Measurements from ENCODE around the gene UBE2E2.
"Not testable (repeated sequence)": the region's sequence is repeated elsewhere in the genome, so short reads cannot be mapped to it uniquely, and the experiment has no call there.

Gene UBE2E2

GRCh38 chr3:23169551-23169950 is 33.6 kb upstream of the UBE2E2 start:
- no peaks in the 10 kb centered on the region for H3K9me3 ChIP-seq (ENCODE audit: control insufficient read depth, low read length)
- H3K27me3 ChIP-seq (replicated peaks; ENCODE audit: control insufficient read depth, insufficient read depth, low read length): peaks cover 1% of the 10 kb centered on the region
- no peak overlapping the region for H3K4me3 ChIP-seq (ENCODE audit: low read length)
- no peaks in the 10 kb centered on the region for H3K36me3 ChIP-seq (ENCODE audit: control insufficient read depth, insufficient read depth, low read length, severe bottlenecking)
- DNase-seq (ENCODE audit: low read depth): no peak
- no peak overlapping the region for H3K9ac ChIP-seq (ENCODE audit: low read length)
- H3K4me1 ChIP-seq (ENCODE audit: control insufficient read depth, insufficient read depth, low read length): peaks cover 5% of the 10 kb centered on the region

GRCh38 chr3:23170291-23170690 is 32.8 kb upstream of the UBE2E2 start:
- DNase-seq (ENCODE audit: low read depth): no peak
- Histone ChIP-seq H3K4me1 (ENCODE audit: control insufficient read depth, insufficient read depth, low read length) (peaks cover 5% of the 10 kb centered on the region), H3K9ac (ENCODE audit: low read length) (no peak overlapping the region)

GRCh38 chr3:23172059-23172458 is 31.1 kb upstream of the UBE2E2 start:
- Histone ChIP-seq H3K27me3 (replicated peaks; ENCODE audit: control insufficient read depth, insufficient read depth, low read length) (peaks cover 3% of the 10 kb centered on the region), H3K4me3 (ENCODE audit: low read length) (no peak overlapping the region), H3K4me1 (ENCODE audit: control insufficient read depth, insufficient read depth, low read length) (peaks cover 5% of the 10 kb centered on the region)

More at GRCh38 chr3:23170291-23170690, 32.8 kb upstream of the UBE2E2 start:
- no peak overlapping the region for H3K4me3 ChIP-seq (ENCODE audit: low read length)
- no peaks in the 10 kb centered on the region for H3K9me3 ChIP-seq (ENCODE audit: control insufficient read depth, low read length)
- no peaks in the 10 kb centered on the region for H3K36me3 ChIP-seq (ENCODE audit: control insufficient read depth, insufficient read depth, low read length, severe bottlenecking)
- H3K27me3 ChIP-seq (replicated peaks; ENCODE audit: control insufficient read depth, insufficient read depth, low read length): peaks cover 3% of the 10 kb centered on the region

GRCh38 chr3:23174426-23175039 is 28.6 kb upstream of the UBE2E2 start:
- Histone ChIP-seq H3K27me3 (replicated peaks; ENCODE audit: control insufficient read depth, insufficient read depth, low read length) (peaks cover 3% of the 10 kb centered on the region), H3K9ac (ENCODE audit: low read length) (no peak overlapping the region), H3K36me3 (ENCODE audit: control insufficient read depth, insufficient read depth, low read length, severe bottlenecking) (no peaks in the 10 kb centered on the region), H3K4me3 (ENCODE audit: low read length) (no peak overlapping the region), H3K4me1 (ENCODE audit: control insufficient read depth, insufficient read depth, low read length) (no peaks in the 10 kb centered on the region), H3K9me3 (ENCODE audit: control insufficient read depth, low read length) (peaks cover 4% of the 10 kb centered on the region)
- DNase-seq (ENCODE audit: low read depth): peak; percentile 11

More at GRCh38 chr3:23172059-23172458, 31.1 kb upstream of the UBE2E2 start:
- DNase-seq (ENCODE audit: low read depth): no peak
- no peak overlapping the region for H3K9ac ChIP-seq (ENCODE audit: low read length)
- H3K36me3 ChIP-seq (ENCODE audit: control insufficient read depth, insufficient read depth, low read length, severe bottlenecking): no peaks in the 10 kb centered on the region
- no peaks in the 10 kb centered on the region for H3K9me3 ChIP-seq (ENCODE audit: control insufficient read depth, low read length)

- Histone ChIP-seq H3K9me3 (ENCODE audit: control insufficient read depth, low read length) (peaks cover 4% of the 10 kb centered on the region), H3K36me3 (ENCODE audit: control insufficient read depth, insufficient read depth, low read length, severe bottlenecking) (no peaks in the 10 kb centered on the region), H3K4me1 (ENCODE audit: control insufficient read depth, insufficient read depth, low read length) (no peaks in the 10 kb centered on the region), H3K4me3 (ENCODE audit: low read length) (no peak overlapping the region), H3K27me3 (replicated peaks; ENCODE audit: control insufficient read depth, insufficient read depth, low read length) (peaks cover 3% of the 10 kb centered on the region), H3K9ac (ENCODE audit: low read length) (no peak overlapping the region)
- no peak for DNase-seq (ENCODE audit: low read depth)
Observed at GRCh38 chr3:23175341-23176083, 27.6 kb upstream of the UBE2E2 start.

- H3K9ac ChIP-seq (ENCODE audit: low read length); H3K9me3 ChIP-seq (ENCODE audit: control insufficient read depth, low read length); H3K4me1 ChIP-seq (ENCODE audit: control insufficient read depth, insufficient read depth, low read length); H3K36me3 ChIP-seq (ENCODE audit: control insufficient read depth, insufficient read depth, low read length, severe bottlenecking); H3K4me3 ChIP-seq (ENCODE audit: low read length); DNase-seq (ENCODE audit: low read depth); H3K27me3 ChIP-seq (replicated peaks; ENCODE audit: control insufficient read depth, insufficient read depth, low read length): not testable (repeated sequence)
Observed at GRCh38 chr3:23176839-23177238, 26.3 kb upstream of the UBE2E2 start.

GRCh38 chr3:23182996-23183513 is 20.1 kb upstream of the UBE2E2 start:
- Histone ChIP-seq H3K9me3 (ENCODE audit: control insufficient read depth, low read length) (no peaks in the 10 kb centered on the region), H3K36me3 (ENCODE audit: control insufficient read depth, insufficient read depth, low read length, severe bottlenecking) (no peaks in the 10 kb centered on the region), H3K27me3 (replicated peaks; ENCODE audit: control insufficient read depth, insufficient read depth, low read length) (no peaks in the 10 kb centered on the region), H3K4me3 (ENCODE audit: low read length) (no peak overlapping the region), H3K4me1 (ENCODE audit: control insufficient read depth, insufficient read depth, low read length) (peaks cover 9% of the 10 kb centered on the region), H3K9ac (ENCODE audit: low read length) (no peak overlapping the region)
- no peak for DNase-seq (ENCODE audit: low read depth)

- H3K27me3 ChIP-seq (replicated peaks; ENCODE audit: control insufficient read depth, insufficient read depth, low read length): no peaks in the 10 kb centered on the region
- no peak overlapping the region for H3K4me3 ChIP-seq (ENCODE audit: low read length)
- H3K9ac ChIP-seq (ENCODE audit: low read length): no peak overlapping the region
- no peaks in the 10 kb centered on the region for H3K36me3 ChIP-seq (ENCODE audit: control insufficient read depth, insufficient read depth, low read length, severe bottlenecking)
- DNase-seq (ENCODE audit: low read depth): peak; percentile 58
- peaks cover 9% of the 10 kb centered on the region for H3K4me1 ChIP-seq (ENCODE audit: control insufficient read depth, insufficient read depth, low read length)
- no peaks in the 10 kb centered on the region for H3K9me3 ChIP-seq (ENCODE audit: control insufficient read depth, low read length)
Observed at GRCh38 chr3:23183731-23184130, 19.4 kb upstream of the UBE2E2 start.

- peaks cover 9% of the 10 kb centered on the region for H3K4me1 ChIP-seq (ENCODE audit: control insufficient read depth, insufficient read depth, low read length)
- H3K4me3 ChIP-seq (ENCODE audit: low read length): no peak overlapping the region
- H3K9me3 ChIP-seq (ENCODE audit: control insufficient read depth, low read length): no peaks in the 10 kb centered on the region
- DNase-seq (ENCODE audit: low read depth): no peak
- no peaks in the 10 kb centered on the region for H3K36me3 ChIP-seq (ENCODE audit: control insufficient read depth, insufficient read depth, low read length, severe bottlenecking)
- no peak overlapping the region for H3K9ac ChIP-seq (ENCODE audit: low read length)
- no peaks in the 10 kb centered on the region for H3K27me3 ChIP-seq (replicated peaks; ENCODE audit: control insufficient read depth, insufficient read depth, low read length)
Observed at GRCh38 chr3:23185861-23186260, 17.3 kb upstream of the UBE2E2 start.

GRCh38 chr3:23189187-23189586 is 13.9 kb upstream of the UBE2E2 start:
- Histone ChIP-seq H3K27me3 (replicated peaks; ENCODE audit: control insufficient read depth, insufficient read depth, low read length) (no peaks in the 10 kb centered on the region), H3K4me3 (ENCODE audit: low read length) (no peak overlapping the region), H3K36me3 (ENCODE audit: control insufficient read depth, insufficient read depth, low read length, severe bottlenecking) (no peaks in the 10 kb centered on the region), H3K9ac (ENCODE audit: low read length) (no peak overlapping the region), H3K4me1 (ENCODE audit: control insufficient read depth, insufficient read depth, low read length) (no peaks in the 10 kb centered on the region), H3K9me3 (ENCODE audit: control insufficient read depth, low read length) (no peaks in the 10 kb centered on the region)
- no peak for DNase-seq (ENCODE audit: low read depth)

GRCh38 chr3:23192816-23193215 is 10.3 kb upstream of the UBE2E2 start:
- Histone ChIP-seq H3K9me3 (ENCODE audit: control insufficient read depth, low read length) (no peaks in the 10 kb centered on the region), H3K4me1 (ENCODE audit: control insufficient read depth, insufficient read depth, low read length) (peaks cover 5% of the 10 kb centered on the region), H3K36me3 (ENCODE audit: control insufficient read depth, insufficient read depth, low read length, severe bottlenecking) (no peaks in the 10 kb centered on the region), H3K9ac (ENCODE audit: low read length) (no peak overlapping the region), H3K27me3 (replicated peaks; ENCODE audit: control insufficient read depth, insufficient read depth, low read length) (no peaks in the 10 kb centered on the region), H3K4me3 (ENCODE audit: low read length) (no peak overlapping the region)
- no peak for DNase-seq (ENCODE audit: low read depth)

Measured in adipocyte (in vitro differentiated cells).